ENCODE measurements around the gene PTPRH.

Gene PTPRH

DNA sequence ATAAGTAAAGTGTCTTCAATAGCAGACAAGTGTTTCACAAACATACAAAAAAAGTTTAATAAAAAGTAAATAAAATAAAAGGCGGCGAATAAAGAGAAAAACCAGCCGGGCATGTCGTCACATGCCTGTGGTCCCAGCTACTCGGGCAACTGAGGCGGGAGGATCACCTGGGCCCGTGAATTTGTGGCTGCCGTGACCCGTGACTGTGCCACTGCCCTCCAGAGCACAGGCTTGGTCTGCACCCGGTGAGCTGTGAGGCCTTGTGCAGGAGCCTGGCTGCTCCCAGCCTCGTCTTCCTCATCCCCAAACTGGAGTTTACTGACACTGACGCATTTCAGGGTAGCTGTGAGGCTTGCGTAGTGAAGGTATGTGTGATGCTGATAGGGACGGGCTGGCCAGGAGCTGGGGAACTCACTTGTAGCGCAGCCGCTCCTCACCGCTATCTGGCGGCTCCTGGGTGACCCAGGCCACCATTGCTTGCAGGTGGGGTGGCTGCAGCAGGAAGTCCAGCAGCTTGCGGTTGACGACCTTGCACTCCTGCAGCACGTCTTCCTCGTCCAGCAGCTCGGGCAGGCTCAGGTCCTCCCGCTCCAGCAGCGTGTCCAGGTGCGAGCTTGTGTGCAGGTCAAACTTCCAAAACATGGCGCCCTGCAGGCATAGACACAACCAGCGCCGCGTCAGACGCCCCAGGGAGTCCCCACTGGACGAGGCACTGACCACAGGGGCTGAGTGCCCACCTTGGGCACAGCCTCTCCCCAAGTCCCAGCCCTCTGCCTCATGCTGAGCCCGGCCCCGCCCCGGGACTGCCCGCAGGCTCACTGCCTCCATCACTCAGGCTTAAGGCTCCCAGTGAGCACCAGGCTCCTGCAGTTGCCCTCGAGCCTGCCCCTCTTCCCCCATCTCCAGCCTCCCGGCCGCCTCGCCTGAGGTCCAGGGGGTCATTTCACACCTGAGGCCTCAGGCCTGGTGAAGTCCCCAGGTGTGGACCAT is 37.5 kb upstream of the PTPRH start:
- no peak for DNase-seq

GRCh38 chr19:55245236-55245904 is 36.1 kb upstream of the PTPRH start:
- DNase-seq, result no peak

DNA sequence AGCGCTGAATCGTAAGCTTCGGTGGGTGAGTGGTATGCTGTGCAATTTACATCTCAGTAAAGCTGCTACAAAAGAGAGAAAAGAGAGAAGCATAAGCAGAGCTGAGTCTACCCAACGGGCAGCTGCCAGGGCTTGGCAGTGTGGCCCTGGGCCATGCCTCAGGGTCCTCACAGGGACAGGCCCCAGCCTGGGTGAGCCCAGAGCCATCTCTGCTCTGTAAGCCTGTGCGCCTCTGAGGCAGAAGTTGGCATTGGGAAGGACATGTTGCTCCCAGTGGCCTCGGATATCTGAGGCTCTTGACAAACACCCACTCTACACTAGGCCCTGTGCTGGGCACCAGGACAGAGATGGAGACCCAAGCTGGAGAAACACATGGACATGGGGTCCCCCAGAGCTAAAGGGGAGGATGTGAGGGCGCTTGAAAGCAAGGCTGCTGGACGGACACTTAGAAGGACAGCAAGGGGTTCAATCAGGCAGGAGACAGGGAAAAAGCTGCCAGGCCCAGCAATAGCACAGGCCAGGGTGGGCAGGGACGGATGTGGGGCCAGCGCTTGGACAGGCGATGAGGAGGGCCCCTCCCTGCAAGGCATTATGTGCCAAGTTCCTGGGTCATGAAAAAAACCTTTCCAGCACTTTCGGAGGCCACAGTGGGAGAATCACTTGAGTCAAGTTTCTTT is 34.8 kb upstream of the PTPRH start:
- DNase-seq, result no peak

DNA sequence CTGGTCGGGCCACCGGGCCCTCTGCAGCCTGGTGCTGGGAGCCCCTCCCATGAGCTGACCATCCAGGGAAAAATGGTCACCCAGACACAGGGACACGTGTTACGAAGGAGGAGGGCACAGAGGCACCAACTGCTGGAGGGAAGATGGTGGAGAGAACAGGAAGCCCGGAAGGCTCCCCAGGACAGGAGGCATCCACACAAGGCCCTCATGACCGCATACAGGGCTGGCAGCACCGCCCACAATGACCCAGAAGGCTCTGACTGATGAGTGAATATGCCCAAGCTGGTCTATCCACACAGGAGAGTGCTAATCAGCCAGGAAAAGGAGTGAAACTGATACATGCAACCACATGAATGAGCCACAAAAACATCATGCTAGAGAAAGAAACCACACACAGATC is 33.2 kb upstream of the PTPRH start:
- DNase-seq, result no peak

- DNase-seq, result no peak
These were observed 32.7 kb upstream of the PTPRH start for GRCh38 chr19:55241935-55242464.

- no peak for DNase-seq
These were observed 32.0 kb upstream of the PTPRH start for GRCh38 chr19:55241143-55241934.

DNA sequence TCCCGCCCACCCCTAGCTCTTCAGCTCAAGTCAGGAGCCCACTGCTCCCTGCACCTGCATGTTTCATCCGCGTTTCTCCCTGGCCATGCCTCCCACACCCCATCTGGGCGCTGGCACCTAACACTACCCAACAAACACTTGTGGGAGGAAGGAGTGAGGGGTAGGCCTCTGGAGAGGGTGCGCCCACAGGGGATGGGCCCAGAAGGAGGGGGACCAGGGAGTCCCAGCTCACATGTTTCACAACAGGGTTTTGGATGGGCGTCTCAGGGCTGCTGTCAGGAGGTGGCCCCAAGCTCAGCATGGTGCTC is 31.4 kb upstream of the PTPRH start:
- no peak for DNase-seq

- no peak for DNase-seq
These were observed 29.7 kb upstream of the PTPRH start for GRCh38 chr19:55239004-55239403.

DNA sequence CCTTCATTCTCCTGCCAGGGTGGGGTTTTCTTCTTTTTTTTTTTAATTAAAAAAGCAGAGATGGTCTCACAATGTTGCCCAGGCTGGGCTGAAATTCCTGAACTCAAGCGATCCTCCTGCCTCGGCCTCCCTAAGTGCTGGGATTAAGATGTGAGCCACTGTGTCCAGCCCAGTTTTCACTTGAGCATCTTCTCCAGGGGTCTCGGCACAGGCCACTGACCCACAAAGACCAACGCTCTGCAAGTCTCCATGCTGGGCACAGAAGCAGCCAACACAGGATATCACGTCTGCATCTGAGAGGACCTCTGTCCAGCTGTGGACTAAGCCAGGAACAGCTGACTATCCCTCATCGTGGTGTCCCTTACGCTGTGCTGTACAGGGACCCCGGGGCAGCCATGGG is 28.7 kb upstream of the PTPRH start:
- DNase-seq, result no peak

DNA sequence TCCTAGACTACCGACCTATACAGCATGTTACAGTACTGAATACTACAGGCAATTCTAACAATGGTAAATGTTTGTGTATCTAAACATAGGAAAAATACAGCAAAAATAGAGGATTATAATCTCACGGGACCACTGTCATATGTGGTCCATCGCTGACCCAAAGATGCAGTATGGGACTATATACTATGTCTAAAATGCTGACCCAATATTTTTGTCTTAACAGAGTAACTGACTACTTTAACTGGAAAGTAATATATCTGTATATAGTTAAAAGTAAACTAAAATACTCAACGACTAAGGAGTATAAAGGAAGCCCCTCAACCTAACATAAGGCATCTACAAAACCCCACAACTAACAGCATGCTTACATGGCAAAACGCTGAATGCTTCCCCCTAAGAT is 23.7 kb upstream of the PTPRH start:
- DNase-seq, result no peak

- DNase-seq, result no peak
These were observed 22.9 kb upstream of the PTPRH start for GRCh38 chr19:55232286-55232602.

- no peak for DNase-seq
These were observed 22.3 kb upstream of the PTPRH start for GRCh38 chr19:55231391-55232285.

GRCh38 chr19:55230780-55231179 is 21.5 kb upstream of the PTPRH start:
- no peak for DNase-seq

DNA sequence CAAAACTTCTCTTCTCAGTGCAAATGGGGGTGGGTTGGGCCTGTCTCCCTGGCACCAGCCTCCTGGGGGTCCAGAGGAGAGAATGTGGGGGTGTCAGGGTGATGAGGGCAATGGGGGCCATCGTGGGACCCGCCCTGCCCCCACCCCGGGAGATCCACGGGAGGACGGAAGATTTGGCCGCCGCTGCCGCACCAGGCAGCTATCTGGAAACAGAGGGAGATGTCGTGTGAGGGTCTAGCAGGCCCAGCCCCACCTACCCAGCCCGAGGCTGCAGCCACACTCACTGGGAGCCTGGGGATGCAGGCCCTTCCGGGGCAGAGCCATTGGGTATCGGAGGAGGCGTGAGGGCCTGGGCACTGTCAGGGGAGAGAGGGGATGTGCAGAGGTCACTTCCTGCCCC is 21.0 kb upstream of the PTPRH start:
- DNase-seq, result no peak

GRCh38 chr19:55229789-55230182 is 20.5 kb upstream of the PTPRH start:
- DNase-seq, result no peak

DNA sequence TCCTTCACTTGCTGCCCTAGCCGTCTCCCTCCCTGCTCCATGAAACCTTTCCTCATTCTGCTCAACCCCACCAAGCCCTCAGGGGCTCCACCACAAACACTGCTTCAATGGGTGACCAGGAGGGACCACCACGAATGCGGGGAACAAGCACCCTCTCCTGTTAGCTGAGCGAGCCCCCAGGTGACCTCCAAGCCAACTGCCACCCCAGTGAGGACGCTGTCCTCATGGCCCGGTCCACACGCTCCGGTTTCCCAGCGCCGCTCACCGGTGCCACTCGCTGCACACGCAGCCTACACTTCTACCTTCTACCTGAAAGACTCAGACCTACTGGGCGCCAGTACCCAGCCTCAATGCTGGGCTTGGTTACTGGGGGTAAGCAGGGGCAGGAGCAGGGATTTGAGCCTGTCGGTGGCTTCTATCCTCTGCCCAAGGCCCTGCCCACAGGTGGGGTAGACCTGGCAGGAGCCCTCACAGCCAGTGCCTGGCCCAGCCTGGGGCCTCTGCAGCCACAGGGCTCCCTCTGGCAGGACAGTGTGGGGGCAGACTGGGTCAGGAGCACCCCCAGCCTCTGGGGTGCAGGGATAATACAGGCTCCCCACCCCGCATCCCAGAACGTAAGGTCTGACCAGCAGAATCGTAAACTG is 20.0 kb upstream of the PTPRH start:
- DNase-seq, result no peak

- DNase-seq, result no peak
These were observed 19.2 kb upstream of the PTPRH start, which contains the start of gene TMEM86B for GRCh38 chr19:55228403-55229031. TMEM86B (minus strand) TSS chr19:55228763; CDS start chr19:55228741, 22 bp downstream.

DNA sequence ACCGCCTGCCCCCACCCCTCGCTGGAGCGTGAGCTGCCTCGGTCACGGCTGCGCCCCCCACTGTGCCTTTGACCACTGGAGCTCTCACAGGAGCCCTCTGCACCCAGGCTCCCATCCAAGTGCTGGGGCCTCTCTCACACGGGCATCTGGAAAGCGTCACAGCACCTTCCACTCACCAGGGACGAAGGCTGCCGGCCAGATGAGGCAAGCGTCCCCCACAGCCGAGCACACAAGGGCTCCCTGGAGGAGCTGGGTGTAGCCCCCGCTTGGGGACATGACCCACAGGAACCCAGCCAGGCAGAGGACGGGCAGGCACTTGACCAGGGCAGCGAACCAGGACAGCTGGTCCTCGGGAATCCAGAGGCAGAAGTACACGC is 18.7 kb upstream of the PTPRH start:
- no peak for DNase-seq

DNA sequence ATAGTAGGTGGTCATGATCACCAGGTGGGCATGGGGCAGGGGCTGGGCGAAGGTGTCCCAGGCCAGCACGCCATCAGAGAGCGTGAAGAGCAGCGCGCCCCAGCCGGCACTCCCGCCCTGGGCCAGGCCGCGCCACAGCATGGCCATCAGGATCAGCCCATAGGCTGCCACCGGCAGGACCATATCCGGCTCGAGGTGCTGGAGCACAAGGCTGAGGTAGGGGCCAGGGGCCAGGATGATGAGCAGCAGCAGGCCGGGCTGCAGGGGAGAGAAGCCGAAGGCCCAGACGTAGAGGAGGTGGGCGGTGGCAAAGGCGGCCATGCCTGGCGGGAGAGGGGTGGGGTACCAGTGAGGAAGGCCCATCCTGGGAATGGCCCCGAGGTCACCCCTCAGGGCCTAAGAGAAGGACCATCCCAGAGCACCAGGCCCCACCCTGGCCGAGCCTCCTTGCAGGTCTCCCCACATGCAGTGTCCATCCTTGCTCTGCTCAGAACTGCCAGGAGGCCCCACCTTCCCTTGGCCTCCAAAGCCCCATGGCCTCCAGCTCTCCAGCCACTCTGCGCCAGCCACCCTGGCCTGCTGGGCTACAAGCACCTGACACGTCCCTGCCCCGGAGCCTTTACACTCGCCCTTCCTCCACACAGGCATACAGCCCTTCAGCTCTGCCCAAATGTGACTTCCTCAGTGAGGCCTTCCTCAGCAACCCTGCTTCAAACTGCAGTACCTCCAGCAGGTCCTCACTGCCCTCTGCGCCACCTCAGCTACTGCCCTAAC is 18.1 kb upstream of the PTPRH start:
- no peak for DNase-seq

DNA sequence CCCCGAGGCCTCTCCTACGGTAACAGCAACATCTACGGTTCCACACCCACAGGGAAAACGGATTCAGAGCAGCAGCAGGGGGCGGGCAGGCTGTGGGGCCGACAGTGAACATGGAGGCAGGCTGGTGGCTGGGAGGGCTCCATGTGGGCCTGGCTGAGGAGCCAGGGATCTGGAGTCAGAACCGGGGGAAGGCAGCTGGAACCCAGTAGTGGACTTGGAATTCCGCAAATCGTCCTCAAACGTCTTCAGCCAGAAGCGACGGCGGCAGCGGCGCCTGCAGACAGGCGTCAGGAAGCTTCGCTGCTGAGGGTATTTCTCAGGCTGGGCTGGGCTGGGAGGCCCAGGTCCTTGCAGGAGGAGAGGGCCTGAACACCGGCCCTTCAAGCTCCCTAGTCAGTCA is 17.5 kb upstream of the PTPRH start:
- no peak for DNase-seq

Measured in NCI-H526 treated with DMSO at 0.1 percent for 48 hours (cell line).